Measurements from ENCODE around the gene NUFIP2. TPM values are rescaled to one million over a fixed set of nuclear protein-coding genes. Genes with fewer than 3 reads are reported as not detected.
A peak's percentile ranks its signal among the peaks of the same experiment; 100 is the strongest.

The NUFIP2 gene
- total and polyA plus RNA-seq, 4 donors = 5.0 to 52.9 (median 29.8) TPM

- intact Hi-C loops (cut with DNase I) = loop anchor here (2.0 to 5.0 kb wide), 3 partner anchors 33 to 77 kb away; partner anchors contain the start of gene MYO18A (in 1 of the 2)
- no peaks in the 10 kb centered on the region for H3K27me3 ChIP-seq (ENCODE audit: control insufficient read depth in 1 of 2, insufficient read depth in 2 of 2, low read length in 1 of 2)
- ATAC-seq (ENCODE audit: low FRiP score) (no peak), DNase-seq (no peak)
- no peaks in the 10 kb centered on the region for H3K9me3 ChIP-seq (ENCODE audit: control insufficient read depth, low read length)
- WGBS, 2 donors = 5 to 13% methylated on average over 4 of the region's 4 CpGs
- no peaks in the 10 kb centered on the region for H3K36me3 ChIP-seq (ENCODE audit: control insufficient read depth in 1 of 2, insufficient read depth in 2 of 2, low read length in 1 of 2)
- no peak overlapping the region for H3K4me3 ChIP-seq (ENCODE audit: low read length in 2 of 2)
- H3K4me1 ChIP-seq (ENCODE audit: control insufficient read depth in 1 of 2, insufficient read depth in 2 of 2, low read length in 2 of 2) = no peaks in the 10 kb centered on the region
- H3K27ac ChIP-seq (ENCODE audit: low read depth in 1 of 2, low read length in 2 of 2) = no peak overlapping the region
These were observed 78.2 kb downstream of the NUFIP2 start for GRCh38 chr17:29215717-29216116.

GRCh38 chr17:29215174-29215573 is 78.8 kb downstream of the NUFIP2 start:
- no peaks in the 10 kb centered on the region for H3K4me1 ChIP-seq (ENCODE audit: control insufficient read depth in 1 of 2, insufficient read depth in 2 of 2, low read length in 2 of 2)
- no peak overlapping the region for H3K4me3 ChIP-seq (ENCODE audit: low read length in 2 of 2)
- 31 to 44% methylated on average over 10 of the region's 10 CpGs for whole genome bisulfite sequencing, 2 donors
- no peaks in the 10 kb centered on the region for H3K9me3 ChIP-seq (ENCODE audit: control insufficient read depth, low read length)
- ATAC-seq (ENCODE audit: low FRiP score) = no peak
- intact Hi-C loops (cut with DNase I) = loop anchor here (5.0 kb wide), 2 partner anchors 33 to 68 kb away; partner anchors contain the start of gene MYO18A (in 1 of the 2)
- no peaks in the 10 kb centered on the region for H3K36me3 ChIP-seq (ENCODE audit: control insufficient read depth in 1 of 2, insufficient read depth in 2 of 2, low read length in 1 of 2)
- H3K27ac ChIP-seq (ENCODE audit: low read depth in 1 of 2, low read length in 2 of 2) = no peak overlapping the region
- no peaks in the 10 kb centered on the region for H3K27me3 ChIP-seq (ENCODE audit: control insufficient read depth in 1 of 2, insufficient read depth in 2 of 2, low read length in 1 of 2)
- peak in 1 of 2 donors; percentile 19 for DNase-seq

- H3K9me3 ChIP-seq (ENCODE audit: control insufficient read depth, low read length) = no peaks in the 10 kb centered on the region
- no peak overlapping the region for H3K27ac ChIP-seq (ENCODE audit: low read depth in 1 of 2, low read length in 2 of 2)
- ATAC-seq (ENCODE audit: low FRiP score) (no peak), DNase-seq (peak; percentile 61 to 74)
- no peaks in the 10 kb centered on the region for H3K27me3 ChIP-seq (ENCODE audit: control insufficient read depth in 1 of 2, insufficient read depth in 2 of 2, low read length in 1 of 2)
- intact Hi-C loops (cut with DNase I) = loop anchor here (5.0 kb wide), 2 partner anchors 32 to 67 kb away; partner anchors contain the start of gene MYO18A (in 1 of the 2)
- WGBS, 2 donors = 91 to 92% methylated on average over 8 of the region's 8 CpGs
- no peaks in the 10 kb centered on the region for H3K4me1 ChIP-seq (ENCODE audit: control insufficient read depth in 1 of 2, insufficient read depth in 2 of 2, low read length in 2 of 2)
- no peak overlapping the region for H3K4me3 ChIP-seq (ENCODE audit: low read length in 2 of 2)
- no peaks in the 10 kb centered on the region for H3K36me3 ChIP-seq (ENCODE audit: control insufficient read depth in 1 of 2, insufficient read depth in 2 of 2, low read length in 1 of 2)
These were observed 79.5 kb downstream of the NUFIP2 start for GRCh38 chr17:29214215-29215146.

- H3K27ac ChIP-seq (ENCODE audit: low read depth in 1 of 2, low read length in 2 of 2) = no peak overlapping the region
- 76 to 87% methylated on average over 5 of the region's 5 CpGs for WGBS, 2 donors
- DNase-seq (peak in 1 of 2 donors; percentile 4), ATAC-seq (ENCODE audit: low FRiP score) (no peak)
- H3K9me3 ChIP-seq (ENCODE audit: control insufficient read depth, low read length) = no peaks in the 10 kb centered on the region
- H3K4me1 ChIP-seq (ENCODE audit: control insufficient read depth in 1 of 2, insufficient read depth in 2 of 2, low read length in 2 of 2) = no peaks in the 10 kb centered on the region
- H3K36me3 ChIP-seq (ENCODE audit: control insufficient read depth in 1 of 2, insufficient read depth in 2 of 2, low read length in 1 of 2) = no peaks in the 10 kb centered on the region
- no peaks in the 10 kb centered on the region for H3K27me3 ChIP-seq (ENCODE audit: control insufficient read depth in 1 of 2, insufficient read depth in 2 of 2, low read length in 1 of 2)
- no peak overlapping the region for H3K4me3 ChIP-seq (ENCODE audit: low read length in 2 of 2)
- intact Hi-C loops (cut with DNase I) = no loop called here
These were observed 81.2 kb downstream of the NUFIP2 start for GRCh38 chr17:29212681-29213121.

GRCh38 chr17:29212094-29212631 is 81.8 kb downstream of the NUFIP2 start:
- intact Hi-C loops (cut with DNase I) = no loop called here
- Histone ChIP-seq H3K4me1 (ENCODE audit: control insufficient read depth in 1 of 2, insufficient read depth in 2 of 2, low read length in 2 of 2) (no peaks in the 10 kb centered on the region), H3K36me3 (ENCODE audit: control insufficient read depth in 1 of 2, insufficient read depth in 2 of 2, low read length in 1 of 2) (no peaks in the 10 kb centered on the region), H3K27ac (ENCODE audit: low read depth in 1 of 2, low read length in 2 of 2) (no peak overlapping the region), H3K9me3 (ENCODE audit: control insufficient read depth, low read length) (no peaks in the 10 kb centered on the region), H3K4me3 (ENCODE audit: low read length in 2 of 2) (no peak overlapping the region), H3K27me3 (ENCODE audit: control insufficient read depth in 1 of 2, insufficient read depth in 2 of 2, low read length in 1 of 2) (no peaks in the 10 kb centered on the region)
- ATAC-seq (ENCODE audit: low FRiP score) (no peak), DNase-seq (peak in 1 of 2 donors; percentile 23)
- WGBS, 2 donors = 100% methylated on average over 1 of the region's 1 CpG

GRCh38 chr17:29210879-29211278 is 83.1 kb downstream of the NUFIP2 start:
- DNase-seq = no peak
- intact Hi-C loops (cut with DNase I) = no loop called here
- no peaks in the 10 kb centered on the region for H3K9me3 ChIP-seq (ENCODE audit: control insufficient read depth, low read length)
- H3K4me1 ChIP-seq (ENCODE audit: control insufficient read depth in 1 of 2, insufficient read depth in 2 of 2, low read length in 2 of 2) = no peaks in the 10 kb centered on the region
- H3K27me3 ChIP-seq (ENCODE audit: control insufficient read depth in 1 of 2, insufficient read depth in 2 of 2, low read length in 1 of 2) = no peaks in the 10 kb centered on the region
- H3K36me3 ChIP-seq (ENCODE audit: control insufficient read depth in 1 of 2, insufficient read depth in 2 of 2, low read length in 1 of 2) = no peaks in the 10 kb centered on the region
- no peak for ATAC-seq (ENCODE audit: low FRiP score)
- WGBS, 2 donors = 86 to 93% methylated on average over 2 of the region's 2 CpGs
- no peak overlapping the region for H3K27ac ChIP-seq (ENCODE audit: low read depth in 1 of 2, low read length in 2 of 2)
- no peak overlapping the region for H3K4me3 ChIP-seq (ENCODE audit: low read length in 2 of 2)

GRCh38 chr17:29209073-29209472 is 84.9 kb downstream of the NUFIP2 start:
- intact Hi-C loops (cut with DNase I) = no loop called here
- no peaks in the 10 kb centered on the region for H3K27me3 ChIP-seq (ENCODE audit: control insufficient read depth in 1 of 2, insufficient read depth in 2 of 2, low read length in 1 of 2)
- DNase-seq (no peak), ATAC-seq (ENCODE audit: low FRiP score) (no peak)
- H3K4me1 ChIP-seq (ENCODE audit: control insufficient read depth in 1 of 2, insufficient read depth in 2 of 2, low read length in 2 of 2) = no peaks in the 10 kb centered on the region
- 90 to 91% methylated on average over 5 of the region's 5 CpGs for WGBS, 2 donors
- no peak overlapping the region for H3K27ac ChIP-seq (ENCODE audit: low read depth in 1 of 2, low read length in 2 of 2)
- no peaks in the 10 kb centered on the region for H3K36me3 ChIP-seq (ENCODE audit: control insufficient read depth in 1 of 2, insufficient read depth in 2 of 2, low read length in 1 of 2)
- no peak overlapping the region for H3K4me3 ChIP-seq (ENCODE audit: low read length in 2 of 2)
- no peaks in the 10 kb centered on the region for H3K9me3 ChIP-seq (ENCODE audit: control insufficient read depth, low read length)

- intact Hi-C loops (cut with DNase I) = no loop called here
- DNase-seq (no peak), ATAC-seq (ENCODE audit: low FRiP score) (no peak)
- H3K4me3 ChIP-seq (ENCODE audit: low read length in 2 of 2) = no peak overlapping the region
- H3K27ac ChIP-seq (ENCODE audit: low read depth in 1 of 2, low read length in 2 of 2) = no peak overlapping the region
- H3K36me3 ChIP-seq (ENCODE audit: control insufficient read depth in 1 of 2, insufficient read depth in 2 of 2, low read length in 1 of 2) = no peaks in the 10 kb centered on the region
- 92 to 94% methylated on average over 2 of the region's 2 CpGs for WGBS, 2 donors
- no peaks in the 10 kb centered on the region for H3K4me1 ChIP-seq (ENCODE audit: control insufficient read depth in 1 of 2, insufficient read depth in 2 of 2, low read length in 2 of 2)
- no peaks in the 10 kb centered on the region for H3K27me3 ChIP-seq (ENCODE audit: control insufficient read depth in 1 of 2, insufficient read depth in 2 of 2, low read length in 1 of 2)
- no peaks in the 10 kb centered on the region for H3K9me3 ChIP-seq (ENCODE audit: control insufficient read depth, low read length)
These were observed 86.0 kb downstream of the NUFIP2 start for GRCh38 chr17:29207975-29208374.

Data from aorta (tissue), 5 donors.